ENCODE data around the gene TOPBP1.
"Not testable (repeated sequence)": the region's sequence is repeated elsewhere in the genome, so short reads cannot be mapped to it uniquely, and the experiment has no call there.

TOPBP1 gene

GRCh38 chr3:133661454-133662277 lies at the start of gene TOPBP1:
TOPBP1 (minus strand) TSS chr3:133661941; CDS start chr3:133661127, 814 bp downstream.
- DNase-seq = peak in 1 of 2 experiments; percentile 22

- no peak for DNase-seq
These were observed 49.3 kb upstream of the TOPBP1 start for GRCh38 chr3:133711013-133711412.

GRCh38 chr3:133709139-133709750 lies 47.5 kb upstream of the TOPBP1 start:
- DNase-seq = no peak

- no peak for DNase-seq
These were observed 44.3 kb upstream of the TOPBP1 start for GRCh38 chr3:133706033-133706432.

- DNase-seq = no peak
These were observed 42.2 kb upstream of the TOPBP1 start for GRCh38 chr3:133703915-133704314.

DNA sequence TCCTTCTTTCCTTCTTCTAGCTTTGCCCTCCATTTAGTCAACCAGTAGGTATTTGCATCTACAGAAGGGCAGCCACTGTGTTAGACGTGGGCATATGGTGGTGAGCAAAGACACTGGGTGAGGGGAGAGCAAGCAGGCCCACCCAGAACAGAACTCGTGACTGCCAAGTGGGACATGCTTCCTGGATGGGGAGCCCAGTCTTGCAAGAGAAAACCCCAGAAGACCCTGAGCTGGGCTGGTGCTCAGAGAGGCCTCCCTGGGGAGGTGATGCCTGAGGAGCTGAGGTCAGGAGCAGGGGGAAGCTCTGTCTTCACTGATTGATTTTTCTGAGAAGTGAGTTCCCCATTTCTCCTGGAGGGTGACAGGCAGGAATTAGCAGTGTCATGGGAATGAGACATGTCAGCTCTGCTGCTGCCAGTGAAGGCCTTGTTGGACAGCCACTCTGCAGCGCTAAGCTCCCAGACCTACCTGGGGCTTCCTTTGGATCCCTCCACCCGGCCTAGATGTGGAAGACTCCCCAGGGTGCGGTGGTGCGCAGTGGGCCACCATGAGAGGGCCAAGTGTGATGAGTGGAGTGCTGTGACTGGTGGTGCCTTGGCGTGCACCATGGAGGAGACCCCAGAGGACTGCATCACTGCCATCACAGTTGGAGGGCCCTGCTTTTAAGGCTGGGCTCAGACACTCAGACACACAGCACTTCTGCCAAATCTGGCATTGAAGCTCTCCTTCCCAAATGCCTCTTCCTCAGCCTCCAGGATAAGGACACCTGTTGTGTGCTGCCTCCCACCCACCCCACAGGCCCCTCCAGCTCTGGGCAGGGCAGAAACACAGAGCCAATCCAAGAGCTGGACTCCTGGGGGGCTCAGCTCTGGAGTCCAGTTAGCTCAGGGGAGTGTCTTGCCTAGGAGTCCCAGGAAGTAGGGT lies 40.0 kb upstream of the TOPBP1 start:
- no peak for DNase-seq

DNA sequence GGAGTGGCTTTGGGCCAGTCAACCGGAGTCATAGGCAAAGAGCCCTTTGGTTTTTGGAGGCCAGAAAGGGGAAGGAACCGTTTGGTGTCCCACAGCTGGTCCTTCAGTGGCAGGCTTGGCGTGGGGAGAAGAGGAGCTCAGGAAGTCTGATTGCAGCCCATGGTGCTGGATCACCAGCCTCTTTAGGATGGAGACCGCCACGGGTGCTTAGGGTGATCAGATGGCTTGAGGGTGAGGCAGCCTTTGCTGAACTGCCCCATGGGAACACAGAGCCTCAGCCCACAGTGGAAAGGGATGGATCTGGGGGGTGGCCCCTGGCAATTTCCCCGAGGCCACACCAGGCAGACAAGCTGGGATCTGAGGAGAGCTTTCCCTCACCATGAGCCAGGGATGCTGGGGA lies 38.6 kb upstream of the TOPBP1 start:
- DNase-seq = no peak

DNA sequence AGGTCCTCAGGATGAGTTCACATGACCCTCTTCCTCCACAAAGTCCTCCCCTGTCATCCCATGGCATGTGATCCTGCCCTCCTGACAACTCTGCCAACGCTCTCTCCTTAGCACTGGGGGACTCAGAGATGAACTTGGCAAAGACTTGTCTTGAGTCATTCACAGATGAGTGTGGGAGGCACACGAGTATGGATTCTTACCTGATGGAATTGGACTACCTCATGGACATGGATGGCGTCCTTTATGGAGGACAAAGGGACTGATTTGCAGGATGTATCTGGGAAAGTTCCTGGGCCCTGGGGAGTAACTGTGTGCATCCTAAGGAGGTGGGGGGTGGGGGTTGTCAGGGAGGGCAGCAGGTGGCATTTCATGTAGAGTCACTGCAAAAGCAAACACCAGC lies 38.2 kb upstream of the TOPBP1 start:
- DNase-seq = no peak

GRCh38 chr3:133699467-133699866 lies 37.7 kb upstream of the TOPBP1 start:
- DNase-seq = no peak

- no peak for DNase-seq
These were observed 36.2 kb upstream of the TOPBP1 start for GRCh38 chr3:133697960-133698359.

GRCh38 chr3:133695560-133696171 lies 33.9 kb upstream of the TOPBP1 start:
- DNase-seq = no peak

DNA sequence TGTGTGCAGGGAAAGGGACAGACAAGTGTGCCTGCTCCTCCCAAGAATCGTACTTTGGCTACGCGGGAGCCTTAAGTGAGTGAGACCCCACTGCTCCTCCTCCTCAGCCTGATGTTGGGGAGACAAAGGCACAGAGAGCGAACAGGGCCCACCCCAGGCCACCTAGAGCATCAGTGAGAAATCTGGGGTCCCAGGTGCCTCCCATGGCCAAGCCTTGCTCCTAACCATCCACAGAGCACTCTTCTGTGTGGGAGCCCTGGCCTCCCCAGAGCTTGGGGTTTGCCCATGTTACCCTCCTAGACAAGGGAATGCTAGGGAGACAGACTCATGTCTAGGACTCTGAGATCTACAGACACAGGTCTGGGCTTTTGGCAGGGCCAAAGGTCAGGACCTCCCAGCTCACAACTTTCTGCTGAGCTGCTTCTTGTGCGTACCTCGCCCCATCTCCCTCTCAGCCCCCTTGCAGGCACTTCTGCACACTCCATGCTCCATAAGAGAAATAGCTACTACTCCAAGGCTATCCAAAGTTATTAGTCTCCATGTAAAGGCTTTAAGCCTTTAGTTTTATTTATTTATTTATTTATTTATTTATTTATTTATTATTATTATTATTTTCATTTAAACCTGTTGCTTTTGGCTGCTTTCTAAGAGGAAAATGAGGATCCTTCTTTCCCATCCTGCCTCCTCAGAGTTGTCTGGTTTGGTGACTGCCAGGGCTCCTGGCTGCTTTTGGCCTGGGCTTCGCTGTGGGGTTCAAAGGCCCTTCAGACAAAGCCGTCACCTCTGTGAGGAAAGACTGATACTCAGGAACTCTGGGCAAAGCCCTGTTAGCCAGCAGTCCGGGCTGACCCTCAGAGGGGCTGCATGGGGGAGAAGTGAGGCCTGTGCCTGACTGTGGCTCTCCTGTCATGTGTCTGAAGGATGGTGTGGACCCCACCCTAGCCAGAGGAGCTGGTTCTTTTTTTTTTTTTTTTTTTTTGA lies 32.8 kb upstream of the TOPBP1 start:
- DNase-seq = no peak

- no peak for DNase-seq
These were observed 32.1 kb upstream of the TOPBP1 start for GRCh38 chr3:133693821-133694220.

DNA sequence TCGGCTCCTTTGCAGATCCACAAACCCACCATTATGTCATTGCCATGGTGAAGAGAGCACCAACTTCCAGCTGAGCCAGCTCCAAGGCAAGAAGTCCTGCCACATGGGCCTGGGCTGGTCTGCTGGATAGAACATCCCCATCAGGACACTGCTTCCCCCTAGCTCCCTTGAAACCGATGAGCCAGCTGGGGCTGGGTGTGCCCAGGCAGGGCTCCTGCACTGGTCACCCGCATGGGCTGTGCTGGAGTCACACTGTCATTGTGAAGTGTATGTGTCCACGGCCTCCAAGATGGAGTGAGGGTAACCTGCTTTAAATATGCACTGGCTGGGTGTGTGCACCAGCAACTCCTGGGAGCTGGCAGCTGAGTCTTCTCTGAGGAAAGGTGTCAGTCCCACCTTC lies 31.0 kb upstream of the TOPBP1 start:
- DNase-seq = no peak

GRCh38 chr3:133691273-133692107 lies 29.7 kb upstream of the TOPBP1 start:
- no peak for DNase-seq

DNA sequence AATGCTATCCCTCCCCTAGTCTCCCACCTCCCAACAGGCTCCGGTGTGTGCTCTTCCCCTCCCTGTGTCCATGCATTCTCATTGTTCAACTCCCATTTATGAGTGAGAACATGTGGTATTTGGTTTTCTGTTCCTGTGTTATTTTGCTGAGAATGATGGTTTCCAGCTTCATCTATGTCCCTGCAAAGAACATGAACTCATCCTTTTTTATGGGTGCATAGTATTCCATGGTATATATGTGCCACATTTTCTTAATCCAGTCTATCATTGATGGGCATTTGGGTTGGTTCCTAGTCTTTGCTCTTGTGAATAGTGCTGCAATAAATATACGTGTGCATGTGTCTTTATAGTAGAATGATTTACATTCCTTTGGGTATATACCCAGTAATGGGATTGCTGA lies 16.3 kb upstream of the TOPBP1 start:
- not testable (repeated sequence) for DNase-seq

DNA sequence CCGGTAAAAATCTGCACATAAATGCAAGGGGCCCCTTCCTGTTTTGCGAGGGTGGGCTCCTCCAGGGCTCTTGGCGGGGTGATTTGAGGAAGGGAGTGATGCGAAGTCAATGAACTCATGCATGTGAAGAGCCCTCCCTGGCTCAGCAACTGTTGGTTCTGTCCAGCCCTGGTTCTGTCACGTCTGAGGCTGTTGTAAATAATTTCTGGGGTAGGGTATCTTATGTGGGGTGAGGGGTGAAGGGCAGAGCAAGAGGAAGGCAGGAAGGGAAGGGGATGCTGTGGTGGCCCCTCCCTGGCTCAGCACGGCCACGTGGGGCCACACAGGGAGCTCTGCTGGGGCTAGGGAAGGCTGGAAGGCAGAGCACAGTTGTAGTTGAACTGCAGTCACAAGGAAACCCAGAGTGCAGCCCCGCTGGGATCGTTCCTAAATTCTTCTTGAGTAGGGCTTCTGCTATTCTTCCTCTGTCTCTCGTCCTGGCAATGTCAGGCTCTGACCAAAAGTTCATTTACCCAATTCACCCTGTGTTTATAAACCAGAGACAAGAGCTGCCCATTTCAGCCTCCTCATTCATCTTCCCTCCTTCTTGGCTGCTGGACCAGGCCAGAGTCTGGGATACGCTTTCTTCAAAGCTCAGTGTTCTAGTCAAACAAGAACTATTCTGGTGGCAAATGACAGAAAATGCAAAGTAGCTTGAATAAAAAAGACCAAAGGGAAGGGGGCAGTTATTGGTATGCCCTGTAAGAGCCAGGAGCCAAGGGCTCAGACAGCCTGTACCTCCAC lies 14.8 kb upstream of the TOPBP1 start:
- DNase-seq = no peak

GRCh38 chr3:133675631-133676335 lies 14.0 kb upstream of the TOPBP1 start:
- no peak for DNase-seq

- DNase-seq = no peak
These were observed 12.7 kb upstream of the TOPBP1 start for GRCh38 chr3:133674290-133674919.

Measured in cerebellar nuclear complex (tissue), 1 donor.